ENCODE data around the gene CELA1.

Gene CELA1

DNA sequence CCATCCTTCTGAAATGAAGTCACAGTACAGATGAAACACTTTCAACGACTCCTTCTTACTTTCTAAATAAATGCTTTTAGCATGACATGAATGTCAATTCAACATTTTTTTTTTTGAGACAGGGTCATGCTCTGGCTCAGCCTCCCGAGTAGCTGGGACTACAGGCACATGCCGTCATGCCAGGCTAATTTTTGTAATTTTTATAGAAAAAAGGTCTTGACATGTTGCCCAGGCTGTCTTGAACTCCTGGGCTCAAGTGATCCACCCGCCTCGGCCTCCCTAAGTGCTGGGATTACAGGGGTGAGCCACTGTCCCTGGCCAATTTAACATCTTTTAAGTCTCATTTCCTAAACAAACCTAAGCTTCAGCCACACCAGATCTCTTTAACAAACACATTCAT lies 28.4 kb upstream of the CELA1 start:
- no peak for DNase-seq (ENCODE audit: low read depth)

- DNase-seq (ENCODE audit: low read depth): no peak
These were observed 27.9 kb upstream of the CELA1 start for GRCh38 chr12:51374361-51374760.

DNA sequence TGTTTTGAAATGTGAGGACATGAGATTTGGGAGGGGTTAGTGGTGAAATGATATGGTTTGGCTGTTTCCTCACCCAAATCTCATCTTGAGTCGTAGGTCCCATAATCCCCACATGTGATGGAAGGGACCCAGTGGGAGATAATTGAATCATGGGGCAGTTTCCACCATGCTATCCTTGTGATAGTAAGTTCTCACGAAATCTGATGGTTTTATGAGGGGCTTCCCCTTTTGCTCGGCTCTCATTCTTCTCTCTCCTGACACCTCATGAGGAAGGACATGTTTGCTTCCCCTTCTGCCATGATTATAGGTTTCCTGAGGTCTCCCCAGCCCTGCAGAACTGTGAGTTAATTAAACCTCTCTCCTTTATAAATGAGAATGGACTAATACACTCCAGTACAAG lies 26.7 kb upstream of the CELA1 start:
- DNase-seq (ENCODE audit: low read depth): no peak

DNA sequence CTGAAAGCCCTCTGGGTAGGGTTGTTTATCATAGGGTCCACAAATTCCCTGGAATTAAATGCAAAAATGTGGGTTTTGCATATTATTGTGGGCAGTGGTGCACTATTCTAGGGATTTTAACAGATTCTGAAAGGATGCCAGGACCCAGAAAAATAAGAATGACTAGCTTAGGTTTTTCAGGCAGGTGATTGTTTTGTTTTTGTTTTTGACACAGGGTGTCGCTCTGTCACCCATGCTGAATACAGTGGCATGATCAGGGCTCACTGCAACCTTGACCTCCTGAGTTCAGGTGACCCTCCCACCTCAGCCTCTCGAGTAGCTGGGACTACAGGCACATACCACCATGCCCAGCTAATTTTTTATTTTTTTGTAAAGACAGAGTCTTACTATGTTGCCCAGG lies 25.5 kb upstream of the CELA1 start:
- no peak for DNase-seq (ENCODE audit: low read depth)

DNA sequence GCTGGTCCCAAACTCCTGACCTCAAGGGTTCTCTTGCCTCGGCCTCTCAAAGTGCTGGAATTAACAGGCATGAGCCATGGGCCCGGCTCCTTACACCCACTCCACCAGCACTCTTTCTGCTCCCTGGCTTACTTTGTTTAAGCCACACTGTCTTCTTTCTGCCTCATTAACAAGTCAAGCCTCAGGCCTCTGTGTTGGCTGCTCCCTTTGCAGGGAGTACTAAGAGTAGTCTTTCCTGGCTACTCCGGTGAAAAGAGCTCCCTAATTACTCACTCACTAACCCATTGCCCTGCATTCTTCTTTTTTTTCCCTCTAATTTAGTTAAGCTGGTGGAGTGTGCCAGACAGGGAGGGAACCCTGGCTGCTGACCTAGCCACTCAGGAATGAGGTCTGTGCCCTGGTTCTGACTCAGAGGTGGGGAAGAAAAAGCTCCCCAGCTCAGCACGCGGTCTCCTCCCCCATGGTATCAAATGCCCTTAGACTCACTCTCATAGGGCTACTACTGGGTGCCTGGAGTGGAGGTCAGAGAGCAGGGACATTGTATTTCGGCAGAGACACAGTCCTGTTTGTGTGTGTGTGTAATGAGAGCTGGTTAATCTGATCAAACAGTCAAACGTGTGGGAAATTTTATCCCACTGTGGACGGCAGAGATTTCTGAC lies 24.9 kb upstream of the CELA1 start:
- peak; percentile 93 for DNase-seq (ENCODE audit: low read depth)

- no peak for DNase-seq (ENCODE audit: low read depth)
These were observed 24.2 kb upstream of the CELA1 start for GRCh38 chr12:51370667-51371066.

DNA sequence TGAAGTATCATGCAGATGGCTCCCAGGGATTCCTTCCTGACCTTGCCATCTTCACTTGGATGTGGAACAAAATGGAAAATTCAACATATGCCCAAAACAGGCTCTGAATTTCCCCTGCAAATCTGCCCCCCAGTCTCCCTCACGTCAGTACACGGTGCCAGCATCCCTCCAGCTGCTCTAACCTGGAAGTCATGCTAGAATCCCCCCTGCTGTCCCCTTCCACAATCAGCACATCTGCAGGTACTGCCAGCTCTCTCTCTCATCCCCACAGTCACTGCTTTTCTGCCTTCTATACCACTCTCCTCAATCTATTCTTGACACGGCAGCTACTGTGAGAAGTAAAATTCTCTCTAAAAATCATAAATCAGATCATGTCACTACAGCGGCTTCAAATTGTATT lies 23.1 kb upstream of the CELA1 start:
- DNase-seq (ENCODE audit: low read depth): no peak

DNA sequence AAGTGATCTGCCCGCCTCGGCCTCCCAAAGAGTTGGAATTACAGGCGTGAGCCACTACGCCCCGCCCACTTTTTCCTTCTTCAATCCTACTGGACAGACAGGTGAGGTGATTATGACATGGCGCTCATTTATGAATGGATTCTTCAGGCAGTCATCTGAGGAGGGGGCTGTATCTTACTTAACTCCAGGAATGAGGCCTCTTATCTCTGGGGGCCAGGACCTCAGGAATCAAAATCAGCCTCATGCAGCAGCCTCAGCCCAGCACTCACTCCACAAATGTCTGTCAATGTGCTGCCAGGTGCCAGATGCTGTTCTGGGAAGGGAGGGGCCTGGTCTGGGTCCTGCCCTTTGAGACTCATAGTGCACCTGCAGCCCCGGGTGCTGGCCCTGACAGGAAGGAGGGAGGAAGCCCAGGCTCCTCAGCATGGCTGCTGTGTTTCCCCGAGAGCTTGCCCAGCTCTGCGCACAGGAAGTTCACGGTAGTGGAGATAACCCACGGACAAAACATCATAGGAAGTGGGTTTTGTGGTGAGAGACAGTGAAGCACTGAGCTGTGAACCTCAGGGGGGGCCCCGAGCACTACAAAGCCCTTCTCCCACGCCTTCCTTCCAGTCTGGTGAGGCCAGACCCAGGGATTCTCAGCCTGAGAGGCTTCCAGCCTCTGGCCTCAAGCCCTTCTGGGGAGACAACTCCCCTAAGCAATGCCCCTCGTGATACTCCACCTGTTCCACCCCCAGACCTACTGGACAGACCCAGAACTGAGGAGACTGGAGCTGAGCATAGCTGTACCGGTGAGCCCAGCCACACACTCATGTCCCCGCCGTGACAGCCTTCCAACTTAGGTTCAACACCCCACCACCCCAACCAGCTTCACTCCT lies 22.4 kb upstream of the CELA1 start:
- DNase-seq (ENCODE audit: low read depth): no peak

DNA sequence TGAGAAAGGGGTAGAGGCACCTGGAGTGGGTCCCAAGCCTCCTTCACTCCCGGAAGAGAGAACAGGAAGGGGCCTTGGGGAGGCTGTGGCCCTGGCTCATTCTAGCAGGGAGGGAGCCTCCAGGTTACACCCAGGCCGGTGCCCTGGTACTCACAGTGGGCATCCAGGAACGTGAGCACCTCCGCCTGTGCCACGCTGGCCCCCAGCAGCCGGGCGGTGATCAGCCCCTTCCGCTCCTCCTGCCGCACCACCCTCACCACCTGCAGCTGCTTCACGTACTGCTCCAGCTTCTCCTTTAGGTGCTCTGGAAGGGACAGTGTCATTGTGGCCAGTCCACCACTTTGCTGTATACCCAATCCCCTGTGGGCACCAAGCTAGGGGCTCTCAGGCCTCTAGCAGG lies 18.8 kb upstream of the CELA1 start:
- DNase-seq (ENCODE audit: low read depth): no peak

- DNase-seq (ENCODE audit: low read depth): no peak
These were observed 17.5 kb upstream of the CELA1 start for GRCh38 chr12:51364001-51364400.

GRCh38 chr12:51362747-51363342 lies 16.4 kb upstream of the CELA1 start:
- DNase-seq (ENCODE audit: low read depth): no peak

DNA sequence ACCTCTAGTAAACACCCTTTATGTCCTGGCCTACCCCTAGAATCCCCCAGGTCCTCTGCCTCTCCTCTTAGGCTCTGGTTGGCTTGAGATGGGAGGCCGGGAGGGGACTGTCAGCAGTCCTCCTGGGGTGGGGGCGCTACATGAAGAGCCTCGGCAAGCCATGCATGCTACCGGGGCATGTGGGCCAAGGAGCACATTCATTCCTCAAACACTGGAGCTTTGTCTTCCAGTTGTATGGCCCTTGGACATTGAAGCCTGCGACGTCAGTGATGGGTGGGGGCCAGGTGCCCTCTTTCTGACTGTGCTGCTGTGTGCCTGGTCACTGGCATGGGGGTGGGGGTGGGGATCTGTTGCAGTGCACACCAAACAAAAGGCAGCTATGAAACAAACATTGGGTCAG lies 15.8 kb upstream of the CELA1 start:
- DNase-seq (ENCODE audit: low read depth): no peak

GRCh38 chr12:51361161-51362016 lies 14.9 kb upstream of the CELA1 start:
- no peak for DNase-seq (ENCODE audit: low read depth)

DNA sequence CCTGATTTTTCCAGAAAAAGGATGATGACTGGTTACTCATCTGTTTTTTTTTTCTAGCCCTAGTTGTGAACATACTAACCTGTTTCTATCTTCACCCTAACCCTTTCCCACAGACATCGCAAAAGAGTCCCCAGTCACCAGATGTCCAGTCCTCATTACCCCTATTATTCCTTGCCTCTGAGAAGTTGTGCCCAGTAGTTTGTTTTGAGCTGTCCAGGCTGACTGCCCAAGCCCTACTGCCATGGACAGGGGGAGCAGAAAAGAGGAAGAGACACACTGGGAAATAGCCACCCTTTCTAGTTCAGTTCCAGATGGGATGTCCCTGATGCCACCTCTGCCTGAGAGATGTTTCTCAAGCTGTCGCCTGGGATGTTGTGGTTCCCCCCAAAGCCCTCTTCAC lies 13.8 kb upstream of the CELA1 start:
- no peak for DNase-seq (ENCODE audit: low read depth)

- no peak for DNase-seq (ENCODE audit: low read depth)
These were observed 13.4 kb upstream of the CELA1 start for GRCh38 chr12:51359851-51360250.

- DNase-seq (ENCODE audit: low read depth): no peak
These were observed 12.0 kb upstream of the CELA1 start for GRCh38 chr12:51358496-51358895.

DNA sequence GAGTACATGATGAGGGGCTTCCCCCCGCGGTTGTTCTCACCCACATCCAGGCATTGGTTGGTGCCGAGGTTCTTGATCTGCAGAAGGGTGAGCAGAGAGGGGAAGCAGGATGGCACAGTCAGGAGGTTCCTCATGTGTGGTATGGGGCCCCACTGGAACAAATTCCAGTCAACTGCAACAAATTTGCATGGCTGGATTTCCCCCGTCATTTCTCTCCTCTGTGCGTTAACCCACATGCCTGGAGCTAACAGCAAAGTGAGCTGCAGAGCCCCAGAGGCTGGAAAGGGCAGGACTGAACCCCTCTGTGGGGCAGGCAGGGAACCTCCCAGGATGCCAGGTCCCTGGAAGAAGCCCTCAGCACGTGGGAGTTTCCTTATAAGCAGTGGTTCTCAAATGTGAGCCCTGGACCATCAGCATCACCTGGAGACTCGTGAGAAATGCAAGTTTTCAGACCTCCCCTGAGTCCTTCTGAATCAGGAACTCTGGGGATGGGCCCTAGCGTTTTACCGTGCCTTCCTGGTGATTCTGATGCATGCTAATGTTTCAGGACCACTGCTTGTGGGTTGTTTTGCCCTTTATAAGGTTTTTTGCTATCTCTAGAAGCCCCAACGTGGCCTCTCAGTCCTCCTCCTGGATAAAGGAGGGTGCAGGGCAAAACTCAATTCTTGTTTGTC lies 11.0 kb upstream of the CELA1 start:
- no peak for DNase-seq (ENCODE audit: low read depth)

DNA sequence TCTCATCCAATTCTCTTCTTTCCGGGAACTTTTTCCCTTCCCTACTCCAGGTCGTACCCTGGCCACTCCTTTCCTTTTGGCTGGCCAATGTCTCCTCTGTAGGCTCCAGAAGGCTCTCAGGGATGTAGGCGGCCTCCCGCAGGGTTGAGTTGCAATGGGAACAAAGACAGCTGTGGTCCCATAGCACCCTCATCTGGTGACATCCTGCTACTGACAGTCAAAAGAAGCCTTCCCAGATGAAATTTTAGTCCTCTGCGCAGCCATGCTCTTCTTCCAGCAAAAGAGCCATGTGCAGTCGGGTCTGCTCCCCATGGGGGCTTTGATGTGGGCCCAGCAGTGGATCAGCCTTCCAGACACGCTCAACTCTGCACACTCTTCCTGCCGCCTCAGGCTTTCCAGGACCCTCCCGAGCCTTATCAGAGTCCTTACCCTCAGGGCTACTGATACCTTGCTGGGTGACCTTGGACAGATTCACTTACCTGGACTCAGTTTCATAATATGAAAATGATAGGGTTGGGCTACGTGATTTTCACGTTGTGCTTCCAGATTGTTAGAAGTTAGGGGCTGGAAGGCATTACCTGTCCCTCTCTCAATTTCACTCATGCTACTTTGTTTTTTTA lies 5.5 kb upstream of the CELA1 start:
- no peak for DNase-seq (ENCODE audit: low read depth)

GRCh38 chr12:51349026-51349425 lies 2.5 kb upstream of the CELA1 start:
- no peak for DNase-seq (ENCODE audit: low read depth)

GRCh38 chr12:51348116-51348515 lies 1.6 kb upstream of the CELA1 start:
- DNase-seq (ENCODE audit: low read depth): no peak

GRCh38 chr12:51345681-51346080 lies 798 bp downstream of the CELA1 start:
- DNase-seq (ENCODE audit: low read depth): no peak

All from HS-27A (cell line).